GM18505 (cell line): Measurements from ENCODE around the gene SEC61G.

Source experiments
- ATAC-seq: cut with Tn5 transposase; IDR thresholded peaks from one replicate; pipeline ENCODE4 v1.9.1; 2021; ENCODE audit not compliant: unreplicated experiment
- POLR2A ChIP-seq: IDR thresholded peaks from 4 replicates; pipeline ENCODE4 v1.6.1; 2011; ENCODE audit warnings: borderline replicate concordance; ENCODE audit not compliant: insufficient read depth, insufficient read length; ENCODE audit errors: extremely low read depth

SEC61G gene

GRCh38 chr7:54758702-54759592 is at the start of gene SEC61G:
Gene SEC61G, minus strand, starts transcription at chr7:54759211. Its CDS starts 1,623 bp downstream, at chr7:54757588.
- peak; percentile 98 for TF ChIP-seq POLR2A
- ATAC-seq = peak; percentile 96

- ATAC-seq = no peak
- no peak for TF ChIP-seq POLR2A
Observed at GRCh38 chr7:54802841-54803240, 43.8 kb upstream of the SEC61G start.

- no peak for ATAC-seq
- no peak for TF ChIP-seq POLR2A
Observed at GRCh38 chr7:54802114-54802513, 43.1 kb upstream of the SEC61G start.

GRCh38 chr7:54799792-54800191 is 40.8 kb upstream of the SEC61G start:
- TF ChIP-seq POLR2A = no peak
- ATAC-seq = no peak

GRCh38 chr7:54798530-54798929 is 39.5 kb upstream of the SEC61G start:
- no peak for ATAC-seq
- TF ChIP-seq POLR2A = no peak

- no peak for TF ChIP-seq POLR2A
Observed at GRCh38 chr7:54796853-54797252, 37.8 kb upstream of the SEC61G start.

GRCh38 chr7:54796150-54796549 is 37.1 kb upstream of the SEC61G start:
- no peak for TF ChIP-seq POLR2A
- no peak for ATAC-seq

More at GRCh38 chr7:54796853-54797252, 37.8 kb upstream of the SEC61G start:
- ATAC-seq = no peak

GRCh38 chr7:54792383-54792782 is 33.4 kb upstream of the SEC61G start:
- ATAC-seq = no peak

GRCh38 chr7:54788664-54789063 is 29.7 kb upstream of the SEC61G start:
- peak; percentile 93 for ATAC-seq
- TF ChIP-seq POLR2A = no peak

More at GRCh38 chr7:54792383-54792782, 33.4 kb upstream of the SEC61G start:
- TF ChIP-seq POLR2A = no peak

- ATAC-seq = no peak
- TF ChIP-seq POLR2A = no peak
Observed at GRCh38 chr7:54785261-54785660, 26.2 kb upstream of the SEC61G start.

- no peak for TF ChIP-seq POLR2A
- ATAC-seq = no peak
Observed at GRCh38 chr7:54783952-54784351, 24.9 kb upstream of the SEC61G start.

GRCh38 chr7:54782829-54783228 is 23.8 kb upstream of the SEC61G start:
- TF ChIP-seq POLR2A = no peak
- no peak for ATAC-seq

- ATAC-seq = no peak
- TF ChIP-seq POLR2A = no peak
Observed at GRCh38 chr7:54782314-54782713, 23.3 kb upstream of the SEC61G start.

GRCh38 chr7:54781134-54781920 is 22.3 kb upstream of the SEC61G start:
- no peak for ATAC-seq
- TF ChIP-seq POLR2A = no peak

GRCh38 chr7:54780490-54780889 is 21.5 kb upstream of the SEC61G start:
- no peak for ATAC-seq
- no peak for TF ChIP-seq POLR2A
